H1 (cell line): ENCODE data around the gene CDK5. TPM values are rescaled to one million over a fixed set of nuclear protein-coding genes. Genes with fewer than 3 reads are reported as not detected.
A peak's percentile ranks its signal among the peaks of the same experiment; 100 is the strongest.

Experiments
- EP300 ChIP-seq, 2 experiments: IDR thresholded peaks; 1 replicate in 1 of 2; 2 replicates in 1 of 2; pipeline ENCODE4 v1.6.1; 2011 to 2012; ENCODE audit warnings: low read depth in 2 of 2, low read length in 2 of 2, mild to moderate bottlenecking in 2 of 2, borderline replicate concordance in 1 of 2, inconsistent platforms in 1 of 2, moderate library complexity in 1 of 2
- EZH2 ChIP-seq: fragments of 200-600 bp; sonication (generic); IDR thresholded peaks from 2 replicates; pipeline ENCODE4 v1.7.1; 2012; ENCODE audit warnings: low read depth, mild to moderate bottlenecking, moderate library complexity, low read length, inconsistent platforms; ENCODE audit not compliant: severe bottlenecking
- FOSL1 ChIP-seq: IDR thresholded peaks from 2 replicates; pipeline ENCODE4 v1.6.1; 2011; ENCODE audit warnings: mild to moderate bottlenecking, low read depth, low read length, moderate library complexity; ENCODE audit not compliant: insufficient read depth
- HDAC2 ChIP-seq, 2 experiments: fragments of 300-600 bp in 1 of 2; sonication (generic) in 1 of 2; IDR thresholded peaks; 2 replicates each; pipeline ENCODE4 v1.6.1; 2011 to 2012; ENCODE audit warnings: low read depth in 2 of 2, low read length in 2 of 2, mild to moderate bottlenecking in 2 of 2, moderate library complexity in 2 of 2, borderline replicate concordance in 1 of 2, inconsistent platforms in 1 of 2
- HDAC6 ChIP-seq: IDR thresholded peaks from one replicate; pipeline ENCODE4 v1.7.1; 2012; ENCODE audit warnings: low read depth, mild to moderate bottlenecking, inconsistent platforms, low read length, moderate library complexity
- KDM4A ChIP-seq: IDR thresholded peaks from one replicate; pipeline ENCODE4 v1.7.1; 2012; ENCODE audit warnings: low read depth, mild to moderate bottlenecking, moderate library complexity, low read length, inconsistent platforms; ENCODE audit not compliant: severe bottlenecking
- POLR2A ChIP-seq, 2 experiments: IDR thresholded peaks; 1 replicate in 1 of 2; 2 replicates in 1 of 2; pipeline ENCODE4 v1.6.1; 2011; ENCODE audit warnings: low read depth in 2 of 2, low read length in 2 of 2, mild to moderate bottlenecking in 2 of 2; ENCODE audit errors: control extremely low read depth in 1 of 2
- ZNF274 ChIP-seq: IDR thresholded peaks from 2 replicates; pipeline ENCODE4 v1.7.0; 2012; ENCODE audit warnings: low read length, borderline replicate concordance; ENCODE audit errors: extremely low read depth
- polyA plus RNA-seq, 7 experiments: library from polyadenylated mRNA; depleted of rRNA in 3 of 7; stranded (reverse) in 5 of 7; unstranded in 2 of 7; fragments of >200 nt in 5 of 7; fragments of 200-250 nt in 2 of 7; gene quantifications; 1 replicate in 5 of 7; 2 replicates in 1 of 7; 4 replicates in 1 of 7; pipeline versions ENCODE4 v1.2.1 to v1.2.3, GENCODE V29; 2011 to 2013; ENCODE audit warnings: missing spikeins in 2 of 7, mixed read lengths in 2 of 7
- total RNA-seq: library from RNA; stranded (reverse); fragmentation: NEBNext Ultra II Directional; extraction: Animal tissue kit (Norgen Biotek cat#: 25700); gene quantifications from 2 replicates; pipeline ENCODE4 v1.2.1, GENCODE V29; 2021
- TF ChIP-seq, protein P1 (sequence below): fragments of 300-600 bp; sonication (generic); IDR thresholded peaks from 2 replicates; pipeline ENCODE4 v1.7.1; 2012; ENCODE audit warnings: low read length, moderate library complexity, mild to moderate bottlenecking, inconsistent platforms; ENCODE audit not compliant: insufficient replicate concordance

Gene CDK5
- total and polyA plus RNA-seq, 2 of the 8 experiments (the other 6 are each of a cell fraction or from before 2014, with no cell fraction given), result 22.8 to 37.2 TPM

DNA sequence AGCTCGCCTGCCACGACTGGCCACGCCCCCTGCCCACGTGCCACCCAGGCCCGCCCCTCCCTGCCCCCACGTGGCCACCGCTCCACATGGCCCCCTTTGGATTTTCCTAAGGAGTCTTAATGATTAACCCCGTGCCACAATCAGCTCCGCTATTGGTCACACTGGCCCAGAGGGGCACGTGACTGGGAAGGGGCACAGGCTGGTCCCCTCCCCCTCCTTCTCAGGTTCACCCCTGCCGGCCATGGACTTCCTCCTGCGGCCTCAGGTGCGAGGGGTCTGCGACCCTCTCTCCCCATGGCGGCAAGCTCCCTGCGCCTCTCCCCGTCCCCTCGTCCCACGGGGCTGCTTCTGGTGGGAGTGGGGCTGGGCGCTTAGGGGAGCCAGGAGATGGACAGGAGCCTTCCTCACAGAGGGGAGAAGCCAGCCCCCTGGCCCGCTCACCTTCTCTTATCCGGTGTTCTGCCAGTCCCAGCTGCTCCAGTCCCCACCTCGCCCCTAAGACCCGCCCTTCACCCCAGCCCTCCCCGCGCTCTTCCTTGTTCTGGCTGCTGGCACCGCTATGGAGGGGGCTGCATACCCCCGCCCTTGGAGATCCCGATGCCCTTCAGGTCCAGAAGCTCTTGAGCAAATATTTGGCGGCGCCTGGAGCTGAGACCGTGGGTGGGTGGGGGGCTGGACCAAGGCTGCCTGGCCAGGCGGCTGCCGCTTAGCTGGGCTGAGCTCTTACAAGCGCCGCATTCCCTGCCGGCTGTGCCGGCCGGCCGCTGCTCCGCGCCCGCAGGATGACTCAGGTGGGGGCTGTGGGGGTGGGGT lies 4.9 kb upstream of the CDK5 start (continued):
- TF ChIP-seq, protein P1, sequence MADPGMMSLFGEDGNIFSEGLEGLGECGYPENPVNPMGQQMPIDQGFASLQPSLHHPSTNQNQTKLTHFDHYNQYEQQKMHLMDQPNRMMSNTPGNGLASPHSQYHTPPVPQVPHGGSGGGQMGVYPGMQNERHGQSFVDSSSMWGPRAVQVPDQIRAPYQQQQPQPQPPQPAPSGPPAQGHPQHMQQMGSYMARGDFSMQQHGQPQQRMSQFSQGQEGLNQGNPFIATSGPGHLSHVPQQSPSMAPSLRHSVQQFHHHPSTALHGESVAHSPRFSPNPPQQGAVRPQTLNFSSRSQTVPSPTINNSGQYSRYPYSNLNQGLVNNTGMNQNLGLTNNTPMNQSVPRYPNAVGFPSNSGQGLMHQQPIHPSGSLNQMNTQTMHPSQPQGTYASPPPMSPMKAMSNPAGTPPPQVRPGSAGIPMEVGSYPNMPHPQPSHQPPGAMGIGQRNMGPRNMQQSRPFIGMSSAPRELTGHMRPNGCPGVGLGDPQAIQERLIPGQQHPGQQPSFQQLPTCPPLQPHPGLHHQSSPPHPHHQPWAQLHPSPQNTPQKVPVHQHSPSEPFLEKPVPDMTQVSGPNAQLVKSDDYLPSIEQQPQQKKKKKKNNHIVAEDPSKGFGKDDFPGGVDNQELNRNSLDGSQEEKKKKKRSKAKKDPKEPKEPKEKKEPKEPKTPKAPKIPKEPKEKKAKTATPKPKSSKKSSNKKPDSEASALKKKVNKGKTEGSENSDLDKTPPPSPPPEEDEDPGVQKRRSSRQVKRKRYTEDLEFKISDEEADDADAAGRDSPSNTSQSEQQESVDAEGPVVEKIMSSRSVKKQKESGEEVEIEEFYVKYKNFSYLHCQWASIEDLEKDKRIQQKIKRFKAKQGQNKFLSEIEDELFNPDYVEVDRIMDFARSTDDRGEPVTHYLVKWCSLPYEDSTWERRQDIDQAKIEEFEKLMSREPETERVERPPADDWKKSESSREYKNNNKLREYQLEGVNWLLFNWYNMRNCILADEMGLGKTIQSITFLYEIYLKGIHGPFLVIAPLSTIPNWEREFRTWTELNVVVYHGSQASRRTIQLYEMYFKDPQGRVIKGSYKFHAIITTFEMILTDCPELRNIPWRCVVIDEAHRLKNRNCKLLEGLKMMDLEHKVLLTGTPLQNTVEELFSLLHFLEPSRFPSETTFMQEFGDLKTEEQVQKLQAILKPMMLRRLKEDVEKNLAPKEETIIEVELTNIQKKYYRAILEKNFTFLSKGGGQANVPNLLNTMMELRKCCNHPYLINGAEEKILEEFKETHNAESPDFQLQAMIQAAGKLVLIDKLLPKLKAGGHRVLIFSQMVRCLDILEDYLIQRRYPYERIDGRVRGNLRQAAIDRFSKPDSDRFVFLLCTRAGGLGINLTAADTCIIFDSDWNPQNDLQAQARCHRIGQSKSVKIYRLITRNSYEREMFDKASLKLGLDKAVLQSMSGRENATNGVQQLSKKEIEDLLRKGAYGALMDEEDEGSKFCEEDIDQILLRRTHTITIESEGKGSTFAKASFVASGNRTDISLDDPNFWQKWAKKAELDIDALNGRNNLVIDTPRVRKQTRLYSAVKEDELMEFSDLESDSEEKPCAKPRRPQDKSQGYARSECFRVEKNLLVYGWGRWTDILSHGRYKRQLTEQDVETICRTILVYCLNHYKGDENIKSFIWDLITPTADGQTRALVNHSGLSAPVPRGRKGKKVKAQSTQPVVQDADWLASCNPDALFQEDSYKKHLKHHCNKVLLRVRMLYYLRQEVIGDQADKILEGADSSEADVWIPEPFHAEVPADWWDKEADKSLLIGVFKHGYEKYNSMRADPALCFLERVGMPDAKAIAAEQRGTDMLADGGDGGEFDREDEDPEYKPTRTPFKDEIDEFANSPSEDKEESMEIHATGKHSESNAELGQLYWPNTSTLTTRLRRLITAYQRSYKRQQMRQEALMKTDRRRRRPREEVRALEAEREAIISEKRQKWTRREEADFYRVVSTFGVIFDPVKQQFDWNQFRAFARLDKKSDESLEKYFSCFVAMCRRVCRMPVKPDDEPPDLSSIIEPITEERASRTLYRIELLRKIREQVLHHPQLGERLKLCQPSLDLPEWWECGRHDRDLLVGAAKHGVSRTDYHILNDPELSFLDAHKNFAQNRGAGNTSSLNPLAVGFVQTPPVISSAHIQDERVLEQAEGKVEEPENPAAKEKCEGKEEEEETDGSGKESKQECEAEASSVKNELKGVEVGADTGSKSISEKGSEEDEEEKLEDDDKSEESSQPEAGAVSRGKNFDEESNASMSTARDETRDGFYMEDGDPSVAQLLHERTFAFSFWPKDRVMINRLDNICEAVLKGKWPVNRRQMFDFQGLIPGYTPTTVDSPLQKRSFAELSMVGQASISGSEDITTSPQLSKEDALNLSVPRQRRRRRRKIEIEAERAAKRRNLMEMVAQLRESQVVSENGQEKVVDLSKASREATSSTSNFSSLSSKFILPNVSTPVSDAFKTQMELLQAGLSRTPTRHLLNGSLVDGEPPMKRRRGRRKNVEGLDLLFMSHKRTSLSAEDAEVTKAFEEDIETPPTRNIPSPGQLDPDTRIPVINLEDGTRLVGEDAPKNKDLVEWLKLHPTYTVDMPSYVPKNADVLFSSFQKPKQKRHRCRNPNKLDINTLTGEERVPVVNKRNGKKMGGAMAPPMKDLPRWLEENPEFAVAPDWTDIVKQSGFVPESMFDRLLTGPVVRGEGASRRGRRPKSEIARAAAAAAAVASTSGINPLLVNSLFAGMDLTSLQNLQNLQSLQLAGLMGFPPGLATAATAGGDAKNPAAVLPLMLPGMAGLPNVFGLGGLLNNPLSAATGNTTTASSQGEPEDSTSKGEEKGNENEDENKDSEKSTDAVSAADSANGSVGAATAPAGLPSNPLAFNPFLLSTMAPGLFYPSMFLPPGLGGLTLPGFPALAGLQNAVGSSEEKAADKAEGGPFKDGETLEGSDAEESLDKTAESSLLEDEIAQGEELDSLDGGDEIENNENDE, result no peak
- TF ChIP-seq POLR2A (IDR thresholded peaks at IDR 0.05; ENCODE audit: control extremely low read depth in 1 of 2, low read depth in 2 of 2, low read length in 2 of 2), result peak in 1 of 2 experiments; percentile 62; a peak in 2 of 3 replicates
- 0 out of 4 replicates have a peak, but pooled peaks of 1 of the 2 experiments have one; percentile 28 for TF ChIP-seq HDAC2 (IDR thresholded peaks at IDR 0.05; ENCODE audit: borderline replicate concordance in 1 of 2, low read depth in 2 of 2, low read length in 2 of 2)
- TF ChIP-seq EZH2, result no peak
- TF ChIP-seq HDAC6, result no peak
- no peak for TF ChIP-seq FOSL1
- peak in 1 of 2 experiments; percentile 19; a peak in 1 of 3 replicates for TF ChIP-seq EP300 (IDR thresholded peaks at IDR 0.05; ENCODE audit: borderline replicate concordance in 1 of 2, low read depth in 2 of 2, low read length in 2 of 2)
- TF ChIP-seq ZNF274, result no peak
- TF ChIP-seq KDM4A, result peak; percentile 90
